ENCODE data around the gene KPNA3.
A peak's percentile ranks its signal among the peaks of the same experiment; 100 is the strongest.

KPNA3 gene

DNA sequence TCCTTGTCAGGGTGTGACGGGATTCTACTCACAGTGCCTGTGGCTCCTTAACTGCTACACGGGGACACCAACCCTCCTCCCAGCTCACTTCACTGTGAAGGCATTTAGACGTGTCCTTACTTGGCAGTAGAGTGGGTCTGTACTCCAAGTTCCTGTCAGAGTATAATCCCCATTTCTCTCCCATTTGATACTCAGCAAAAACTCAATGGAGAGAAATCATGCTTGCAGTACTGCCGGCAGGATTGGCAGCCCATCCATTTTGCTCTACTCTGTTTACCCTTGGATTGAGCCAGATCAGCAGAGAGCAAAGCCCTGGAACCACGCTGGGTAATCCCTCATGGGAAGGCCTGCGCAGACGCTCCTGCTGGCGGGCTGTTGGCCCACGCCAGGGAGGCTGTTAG lies 135.2 kb downstream of the KPNA3 start:
- Histone ChIP-seq H3K4me1 (ENCODE audit: control insufficient read depth in 1 of 2, insufficient read depth in 2 of 2, low read length in 2 of 2) (no peaks in the 10 kb centered on the region), H4K12ac (ENCODE audit: low read depth, low read length) (no peak overlapping the region), H2BK5ac (ENCODE audit: low read depth, low read length, poor library complexity) (no peak overlapping the region), H3K79me2 (ENCODE audit: control insufficient read depth, insufficient read depth, low read length, poor library complexity) (no peaks in the 10 kb centered on the region), H2BK120ac (ENCODE audit: insufficient read depth, low read length, poor library complexity) (no peak overlapping the region), H3K4ac (ENCODE audit: low read depth, low read length) (no peak overlapping the region), H3K23ac (ENCODE audit: low read length) (no peak overlapping the region), H4K8ac (ENCODE audit: low read depth, low read length) (no peak overlapping the region), H3K27ac (ENCODE audit: low read depth, low read length) (no peak overlapping the region), H3K36me3 (ENCODE audit: control insufficient read depth in 1 of 2, insufficient read depth in 2 of 2, low read length in 2 of 2) (peaks cover 0 to 3% of the 10 kb centered on the region in 2 experiments), H3K9ac (ENCODE audit: low read length) (no peak overlapping the region), H3K4me3 (ENCODE audit: low read depth, low read length) (no peak overlapping the region), H2BK12ac (ENCODE audit: low read length) (no peak overlapping the region), H3K14ac (ENCODE audit: low read length) (no peak overlapping the region), H4K91ac (ENCODE audit: low read depth, low read length) (no peak overlapping the region), H3K27me3 (ENCODE audit: insufficient read depth, low read length) (no peaks in the 10 kb centered on the region), H2AFZ (ENCODE audit: insufficient read depth, low read length, poor library complexity) (no peak overlapping the region), H3K18ac (ENCODE audit: low read length) (no peak overlapping the region), H3K4me2 (ENCODE audit: low read length) (no peak overlapping the region), H3K9me3 (ENCODE audit: insufficient read depth, low read depth, low read length) (no peaks in the 10 kb centered on the region), H2AK5ac (ENCODE audit: low read length) (no peak overlapping the region), H3K79me1 (ENCODE audit: low read length) (no peaks in the 10 kb centered on the region)
- no peak for DNase-seq
- no CpG with 5 or more reads among the region's 9 CpGs for WGBS (ENCODE audit: extremely low coverage, insufficient coverage, insufficient read length)

- no peak overlapping the region for H2BK120ac ChIP-seq (ENCODE audit: insufficient read depth, low read length, poor library complexity)
- no peak overlapping the region for H4K8ac ChIP-seq (ENCODE audit: low read depth, low read length)
- no peak overlapping the region for H4K12ac ChIP-seq (ENCODE audit: low read depth, low read length)
- no peak for DNase-seq
- no peak overlapping the region for H3K4me2 ChIP-seq (ENCODE audit: low read length)
- no peak overlapping the region for H2BK12ac ChIP-seq (ENCODE audit: low read length)
- H3K23ac ChIP-seq (ENCODE audit: low read length): no peak overlapping the region
- no peaks in the 10 kb centered on the region for H3K79me1 ChIP-seq (ENCODE audit: low read length)
- H2BK5ac ChIP-seq (ENCODE audit: low read depth, low read length, poor library complexity): no peak overlapping the region
- H3K14ac ChIP-seq (ENCODE audit: low read length): no peak overlapping the region
- H3K27ac ChIP-seq (ENCODE audit: low read depth, low read length): no peak overlapping the region
- no peak overlapping the region for H2AFZ ChIP-seq (ENCODE audit: insufficient read depth, low read length, poor library complexity)
- no peak overlapping the region for H3K9ac ChIP-seq (ENCODE audit: low read length)
- H4K91ac ChIP-seq (ENCODE audit: low read depth, low read length): no peak overlapping the region
- H3K4me1 ChIP-seq (ENCODE audit: control insufficient read depth in 1 of 2, insufficient read depth in 2 of 2, low read length in 2 of 2): no peaks in the 10 kb centered on the region
- WGBS (ENCODE audit: extremely low coverage, insufficient coverage, insufficient read length): no CpG with 5 or more reads among the region's 3 CpGs
- H2AK5ac ChIP-seq (ENCODE audit: low read length): no peak overlapping the region
- H3K36me3 ChIP-seq (ENCODE audit: control insufficient read depth in 1 of 2, insufficient read depth in 2 of 2, low read length in 2 of 2): peaks cover 0 to 3% of the 10 kb centered on the region in 2 experiments
- H3K9me3 ChIP-seq (ENCODE audit: insufficient read depth, low read depth, low read length): no peaks in the 10 kb centered on the region
- no peaks in the 10 kb centered on the region for H3K79me2 ChIP-seq (ENCODE audit: control insufficient read depth, insufficient read depth, low read length, poor library complexity)
- no peak overlapping the region for H3K4me3 ChIP-seq (ENCODE audit: low read depth, low read length)
- H3K18ac ChIP-seq (ENCODE audit: low read length): no peak overlapping the region
- no peak overlapping the region for H3K4ac ChIP-seq (ENCODE audit: low read depth, low read length)
- no peaks in the 10 kb centered on the region for H3K27me3 ChIP-seq (ENCODE audit: insufficient read depth, low read length)
These were observed 136.6 kb downstream of the KPNA3 start for GRCh38 chr13:49655906-49656305.

DNA sequence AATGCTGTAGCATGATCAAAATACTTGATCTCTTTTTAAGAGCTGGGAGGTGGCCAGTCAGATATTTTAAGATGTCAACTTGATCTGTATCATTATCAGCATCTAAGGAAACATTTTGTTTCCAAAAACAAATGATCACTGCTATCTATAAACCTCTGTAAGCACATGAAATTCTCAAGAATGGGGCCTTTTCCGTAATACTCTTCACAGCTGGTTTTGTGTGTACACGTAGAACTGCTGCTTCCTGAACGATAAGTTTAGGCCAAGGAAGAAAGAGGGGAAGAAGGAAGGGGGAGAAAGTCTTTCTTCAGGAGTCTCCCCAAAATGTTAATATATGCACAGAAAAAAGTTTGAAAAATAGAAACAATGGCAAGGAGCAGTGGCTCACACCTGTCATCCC lies 138.5 kb downstream of the KPNA3 start:
- H2AFZ ChIP-seq (ENCODE audit: insufficient read depth, low read length, poor library complexity): no peak overlapping the region
- no peak overlapping the region for H3K23ac ChIP-seq (ENCODE audit: low read length)
- H2BK12ac ChIP-seq (ENCODE audit: low read length): no peak overlapping the region
- no peaks in the 10 kb centered on the region for H3K27me3 ChIP-seq (ENCODE audit: insufficient read depth, low read length)
- DNase-seq: peak in 1 of 2 donors; percentile 14
- no peak overlapping the region for H4K91ac ChIP-seq (ENCODE audit: low read depth, low read length)
- no peak overlapping the region for H3K4me2 ChIP-seq (ENCODE audit: low read length)
- no peaks in the 10 kb centered on the region for H3K4me1 ChIP-seq (ENCODE audit: control insufficient read depth in 1 of 2, insufficient read depth in 2 of 2, low read length in 2 of 2)
- WGBS (ENCODE audit: extremely low coverage, insufficient coverage, insufficient read length): no CpG with 5 or more reads among the region's 3 CpGs
- H3K27ac ChIP-seq (ENCODE audit: low read depth, low read length): no peak overlapping the region
- H2BK120ac ChIP-seq (ENCODE audit: insufficient read depth, low read length, poor library complexity): no peak overlapping the region
- H4K8ac ChIP-seq (ENCODE audit: low read depth, low read length): no peak overlapping the region
- H2AK5ac ChIP-seq (ENCODE audit: low read length): no peak overlapping the region
- no peaks in the 10 kb centered on the region for H3K36me3 ChIP-seq (ENCODE audit: control insufficient read depth in 1 of 2, insufficient read depth in 2 of 2, low read length in 2 of 2)
- H2BK5ac ChIP-seq (ENCODE audit: low read depth, low read length, poor library complexity): no peak overlapping the region
- no peaks in the 10 kb centered on the region for H3K79me2 ChIP-seq (ENCODE audit: control insufficient read depth, insufficient read depth, low read length, poor library complexity)
- no peak overlapping the region for H4K12ac ChIP-seq (ENCODE audit: low read depth, low read length)
- no peak overlapping the region for H3K18ac ChIP-seq (ENCODE audit: low read length)
- H3K14ac ChIP-seq (ENCODE audit: low read length): no peak overlapping the region
- no peak overlapping the region for H3K4ac ChIP-seq (ENCODE audit: low read depth, low read length)
- no peak overlapping the region for H3K4me3 ChIP-seq (ENCODE audit: low read depth, low read length)
- no peaks in the 10 kb centered on the region for H3K9me3 ChIP-seq (ENCODE audit: insufficient read depth, low read depth, low read length)
- no peaks in the 10 kb centered on the region for H3K79me1 ChIP-seq (ENCODE audit: low read length)
- no peak overlapping the region for H3K9ac ChIP-seq (ENCODE audit: low read length)

GRCh38 chr13:49653478-49653877 lies 139.0 kb downstream of the KPNA3 start:
- H3K4me2 ChIP-seq (ENCODE audit: low read length): no peak overlapping the region
- no peaks in the 10 kb centered on the region for H3K4me1 ChIP-seq (ENCODE audit: control insufficient read depth in 1 of 2, insufficient read depth in 2 of 2, low read length in 2 of 2)
- H3K18ac ChIP-seq (ENCODE audit: low read length): no peak overlapping the region
- H2BK120ac ChIP-seq (ENCODE audit: insufficient read depth, low read length, poor library complexity): no peak overlapping the region
- H3K79me2 ChIP-seq (ENCODE audit: control insufficient read depth, insufficient read depth, low read length, poor library complexity): no peaks in the 10 kb centered on the region
- H3K27me3 ChIP-seq (ENCODE audit: insufficient read depth, low read length): no peaks in the 10 kb centered on the region
- no peak overlapping the region for H2BK12ac ChIP-seq (ENCODE audit: low read length)
- H3K9me3 ChIP-seq (ENCODE audit: insufficient read depth, low read depth, low read length): no peaks in the 10 kb centered on the region
- H4K8ac ChIP-seq (ENCODE audit: low read depth, low read length): no peak overlapping the region
- no peak overlapping the region for H2AFZ ChIP-seq (ENCODE audit: insufficient read depth, low read length, poor library complexity)
- no peak overlapping the region for H3K4ac ChIP-seq (ENCODE audit: low read depth, low read length)
- DNase-seq: peak in 1 of 2 donors; percentile 25
- no peak overlapping the region for H4K12ac ChIP-seq (ENCODE audit: low read depth, low read length)
- no peak overlapping the region for H3K4me3 ChIP-seq (ENCODE audit: low read depth, low read length)
- H2AK5ac ChIP-seq (ENCODE audit: low read length): no peak overlapping the region
- H3K36me3 ChIP-seq (ENCODE audit: control insufficient read depth in 1 of 2, insufficient read depth in 2 of 2, low read length in 2 of 2): no peaks in the 10 kb centered on the region
- H2BK5ac ChIP-seq (ENCODE audit: low read depth, low read length, poor library complexity): no peak overlapping the region
- H3K27ac ChIP-seq (ENCODE audit: low read depth, low read length): no peak overlapping the region
- H3K14ac ChIP-seq (ENCODE audit: low read length): no peak overlapping the region
- no peaks in the 10 kb centered on the region for H3K79me1 ChIP-seq (ENCODE audit: low read length)
- no peak overlapping the region for H3K9ac ChIP-seq (ENCODE audit: low read length)
- H3K23ac ChIP-seq (ENCODE audit: low read length): no peak overlapping the region
- H4K91ac ChIP-seq (ENCODE audit: low read depth, low read length): no peak overlapping the region

All from trophoblast cell (in vitro differentiated cells and primary cell).